T follicular helper cell (primary cell): ENCODE measurements around the gene NFU1.
"Not testable (repeated sequence)": the region's sequence is repeated elsewhere in the genome, so short reads cannot be mapped to it uniquely, and the experiment has no call there.

Experiments used
- DNase-seq: peaks from one replicate; pipeline ENCODE4 v3.0.0-alpha.2; 2020; ENCODE audit warnings: low read depth

Gene NFU1

DNA sequence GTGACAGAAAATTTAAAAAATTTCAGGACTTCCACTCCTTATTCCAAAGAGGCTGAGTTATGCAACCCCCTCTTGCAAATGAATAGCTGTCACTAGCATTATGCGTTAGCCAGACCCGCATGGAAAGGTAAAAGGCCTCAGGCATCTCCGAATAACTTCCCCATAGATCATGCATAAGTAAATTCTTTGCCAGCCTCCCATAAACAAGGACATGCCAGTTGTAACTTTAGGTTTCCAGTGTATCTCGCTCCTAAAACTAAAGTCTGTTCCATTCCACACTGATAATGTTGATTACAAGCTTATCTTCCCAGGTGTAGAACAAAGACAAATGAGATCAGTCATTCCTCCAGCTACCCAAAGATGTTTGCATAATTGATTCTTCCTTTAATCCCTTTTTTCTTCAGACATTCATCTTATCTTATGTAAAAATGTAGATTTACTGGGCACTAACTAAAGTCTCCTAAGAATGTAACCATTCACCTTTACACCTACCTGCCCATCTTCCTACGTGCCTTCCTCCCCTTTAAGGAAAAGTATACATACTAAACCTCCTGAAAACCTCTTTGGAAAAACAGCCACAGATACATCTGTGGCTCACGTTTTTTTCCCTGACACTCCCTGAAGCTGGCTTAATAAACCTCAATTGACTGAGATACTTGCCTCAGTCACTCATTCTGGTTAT, 13.6 kb upstream of the NFU1 start:
- no peak for DNase-seq

DNA sequence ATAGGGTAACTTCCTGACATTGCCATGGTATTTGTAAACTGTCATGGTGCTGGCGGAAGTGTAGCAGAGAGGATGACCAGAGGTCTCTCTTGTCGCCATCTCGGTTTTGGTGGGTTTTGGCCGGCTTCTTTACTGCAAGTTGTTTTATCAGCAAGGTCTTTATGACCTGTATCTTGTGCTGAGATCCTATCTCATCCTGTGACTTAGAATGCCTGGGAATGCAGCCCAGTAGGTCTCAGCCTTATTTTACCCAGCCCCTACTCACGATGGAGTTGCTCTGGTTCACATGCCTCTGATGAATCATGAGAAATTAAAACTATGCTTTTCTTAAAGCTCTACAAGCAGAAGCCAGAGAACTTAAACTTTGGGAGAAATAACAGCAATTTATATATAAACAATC, 12.7 kb upstream of the NFU1 start:
- DNase-seq, result no peak

- not testable (repeated sequence) for DNase-seq
Measured at GRCh38 chr2:69443673-69444072, 6.4 kb upstream of the NFU1 start.

GRCh38 chr2:69439499-69439898, 2.3 kb upstream of the NFU1 start:
- DNase-seq, result not testable (repeated sequence)

DNA sequence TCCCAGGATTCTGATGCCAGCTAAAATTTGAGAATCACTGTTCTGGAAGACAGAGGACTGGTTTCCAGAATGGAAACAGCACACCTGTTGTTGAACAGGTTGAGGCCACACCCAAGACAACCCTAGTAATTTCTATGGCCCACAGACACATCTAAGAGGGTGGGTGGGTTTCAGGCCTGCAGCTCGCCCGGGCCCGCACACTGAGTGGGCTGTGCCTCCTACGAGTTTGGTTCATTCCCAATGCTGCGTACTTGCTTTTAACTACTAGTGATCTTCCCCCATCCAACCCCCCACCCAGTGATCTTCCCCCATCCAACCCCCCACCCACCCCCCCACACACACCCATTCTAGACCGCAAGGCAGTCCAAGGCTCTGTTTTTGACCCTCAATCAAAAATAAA, 1.3 kb upstream of the NFU1 start:
- DNase-seq, result no peak

DNA sequence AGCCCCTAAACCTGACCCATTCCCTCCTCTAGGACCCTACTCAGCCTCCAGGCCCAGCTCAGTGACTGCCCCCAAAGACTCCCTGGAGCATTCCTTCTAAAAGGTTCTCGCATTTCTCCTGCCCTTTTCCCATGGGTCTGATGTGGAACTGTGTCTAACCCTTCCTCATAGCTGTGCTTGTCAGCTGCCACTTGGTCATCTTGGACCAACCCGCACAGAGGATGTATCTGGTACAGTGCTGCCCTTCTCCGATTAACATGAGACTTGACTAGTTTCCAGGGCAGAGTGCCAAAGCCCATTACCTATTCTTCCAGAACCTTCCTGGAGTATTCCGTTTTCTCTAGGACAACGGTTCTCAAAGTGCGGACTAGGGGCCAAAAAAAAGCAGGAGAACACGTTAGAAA, 518 bp upstream of the NFU1 start:
- DNase-seq, result no peak

GRCh38 chr2:69436596-69436937, 668 bp downstream of the NFU1 start:
- DNase-seq, result no peak

- DNase-seq, result no peak
Measured at GRCh38 chr2:69434753-69435152, 2.5 kb downstream of the NFU1 start.

DNA sequence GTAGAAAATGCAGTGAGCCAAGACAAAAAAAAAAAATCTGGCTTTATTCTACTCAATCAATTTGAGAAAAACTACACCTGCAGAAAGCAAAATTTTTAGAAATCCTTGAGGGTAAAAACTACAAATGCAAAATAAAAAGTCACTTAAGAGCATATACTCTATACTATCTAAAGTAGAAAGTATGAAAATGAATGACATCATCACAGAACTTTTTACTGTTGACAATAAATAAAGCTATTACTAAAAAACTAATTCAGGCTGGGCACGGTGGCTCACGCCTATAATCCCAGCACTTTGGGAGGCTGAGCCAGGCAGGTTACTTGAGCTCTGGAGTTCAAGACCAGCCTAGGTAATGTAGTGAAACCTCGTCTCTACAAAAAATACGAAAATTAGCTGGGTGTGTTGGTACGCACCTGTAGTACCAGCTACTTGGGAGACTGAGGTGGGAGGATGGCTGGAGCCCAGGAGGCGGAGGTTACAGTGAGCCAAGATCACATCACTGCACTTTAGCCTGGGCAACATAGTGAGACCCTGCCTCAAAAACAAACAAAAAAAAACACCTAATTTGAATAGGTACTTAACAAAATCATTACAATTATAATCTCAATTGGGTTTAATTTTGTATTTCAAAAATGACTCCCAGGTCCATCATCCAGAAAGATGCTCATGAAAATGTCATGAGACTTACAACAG, 7.6 kb downstream of the NFU1 start:
- no peak for DNase-seq

GRCh38 chr2:69428981-69429380, 8.3 kb downstream of the NFU1 start:
- no peak for DNase-seq

DNA sequence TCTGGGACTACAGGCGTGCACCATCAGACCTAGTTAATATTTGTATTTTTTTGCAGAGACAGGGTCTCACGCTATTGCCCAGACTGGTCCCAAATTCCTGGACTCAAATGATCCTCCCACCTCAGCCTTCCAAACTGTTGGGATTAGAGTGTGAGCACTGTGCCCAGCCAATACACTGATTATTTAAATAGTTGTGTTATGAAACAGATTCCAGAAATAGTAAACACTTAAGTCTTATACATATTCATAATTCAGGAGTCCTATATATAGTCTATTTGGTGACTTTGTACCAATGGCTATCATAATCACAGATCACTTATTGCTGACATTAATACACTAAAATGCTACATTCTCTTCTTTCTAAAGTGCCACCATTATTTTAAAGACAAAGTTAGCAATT, 12.8 kb downstream of the NFU1 start:
- DNase-seq, result no peak

DNA sequence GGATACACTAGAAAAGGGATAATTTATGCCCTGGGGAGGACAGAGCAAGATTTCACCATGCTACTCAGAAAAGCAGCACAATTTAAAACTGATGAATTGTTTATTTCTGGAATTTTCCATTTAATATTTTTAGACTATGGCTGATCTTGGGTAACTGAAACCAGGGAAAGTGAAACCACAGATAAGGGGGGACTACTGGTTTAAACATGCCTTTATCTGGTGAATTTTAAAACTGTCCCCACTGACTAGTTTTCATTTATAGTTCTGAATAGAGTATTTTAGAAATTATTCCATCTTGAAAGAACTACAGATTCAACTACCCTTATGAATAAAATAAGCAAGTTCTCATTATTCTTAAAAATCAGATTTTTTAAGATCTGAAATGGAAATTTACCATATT, 15.0 kb downstream of the NFU1 start:
- no peak for DNase-seq

DNA sequence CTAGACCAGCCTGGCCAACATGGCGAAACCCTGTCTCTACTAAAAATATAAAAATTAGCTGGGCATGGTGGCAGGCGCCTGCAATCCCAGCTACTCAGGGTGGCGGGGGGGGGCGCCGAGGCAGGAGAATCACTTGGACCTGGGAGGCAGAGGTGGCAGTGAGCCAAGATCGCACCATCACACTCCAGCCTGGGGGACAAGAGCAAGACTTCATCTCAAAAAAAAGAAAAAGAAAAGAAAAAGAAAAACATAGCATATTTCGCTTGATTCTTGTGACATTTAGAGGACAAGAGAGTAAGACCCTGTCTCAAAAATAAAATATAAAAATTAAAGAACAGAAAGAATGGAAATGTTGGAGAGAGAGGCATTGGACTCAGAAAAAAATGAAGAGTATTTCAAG, 18.1 kb downstream of the NFU1 start:
- not testable (repeated sequence) for DNase-seq

DNA sequence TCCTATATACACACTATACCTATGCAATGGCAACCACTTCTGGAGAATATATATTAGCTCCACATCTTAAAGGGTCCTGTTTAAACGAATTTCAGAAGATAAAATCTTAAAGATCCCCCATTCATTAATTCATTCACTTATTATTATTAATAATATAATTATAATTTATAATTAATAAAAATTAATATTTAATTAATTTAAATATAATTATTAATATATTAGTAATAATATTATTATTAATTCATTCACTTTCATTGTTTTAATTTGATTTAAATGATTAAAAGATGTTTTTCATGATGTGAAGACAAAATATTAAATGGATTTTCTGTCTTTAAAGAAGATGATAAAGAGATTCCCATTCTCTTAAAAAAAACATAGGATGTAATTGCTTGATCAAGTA, 21.1 kb downstream of the NFU1 start:
- no peak for DNase-seq

DNA sequence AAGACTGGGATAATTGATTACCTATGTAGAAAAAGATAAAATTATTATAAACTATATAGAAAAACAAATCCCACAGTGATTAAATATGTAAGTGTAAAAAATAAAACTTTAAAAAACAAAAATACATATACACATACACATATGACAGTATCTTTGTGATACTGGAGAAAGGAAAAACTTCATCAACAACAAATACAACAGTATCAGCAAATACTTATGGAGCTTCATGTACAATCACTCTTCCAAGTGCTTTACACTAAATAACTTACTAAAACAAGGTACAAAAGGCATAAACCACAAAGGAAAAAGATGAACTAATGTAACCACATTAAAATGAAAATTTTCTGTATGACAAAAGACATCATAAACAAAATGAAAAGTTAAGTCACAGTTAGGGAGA, 26.1 kb downstream of the NFU1 start:
- DNase-seq, result no peak

GRCh38 chr2:69405306-69405705, 31.9 kb downstream of the NFU1 start:
- no peak for DNase-seq

DNA sequence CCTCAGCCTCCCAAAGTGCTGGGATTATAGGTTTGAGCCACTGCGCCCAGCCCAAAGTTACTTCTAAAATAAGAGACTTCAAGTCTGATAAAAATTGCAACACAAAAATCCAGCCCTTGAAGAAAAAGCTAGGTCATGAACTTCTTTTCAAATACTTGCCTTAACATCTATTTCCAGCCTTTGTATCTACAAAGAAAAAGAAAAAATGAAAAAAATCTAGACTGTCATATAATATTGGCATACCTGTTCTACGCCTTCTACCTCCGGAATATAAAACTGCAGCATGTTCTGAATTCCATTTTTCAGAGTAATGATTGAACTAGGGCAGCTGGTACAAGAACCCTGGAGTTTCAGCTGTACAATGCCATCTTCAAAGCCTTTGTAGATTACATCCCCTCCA, 37.1 kb downstream of the NFU1 start:
- no peak for DNase-seq

DNA sequence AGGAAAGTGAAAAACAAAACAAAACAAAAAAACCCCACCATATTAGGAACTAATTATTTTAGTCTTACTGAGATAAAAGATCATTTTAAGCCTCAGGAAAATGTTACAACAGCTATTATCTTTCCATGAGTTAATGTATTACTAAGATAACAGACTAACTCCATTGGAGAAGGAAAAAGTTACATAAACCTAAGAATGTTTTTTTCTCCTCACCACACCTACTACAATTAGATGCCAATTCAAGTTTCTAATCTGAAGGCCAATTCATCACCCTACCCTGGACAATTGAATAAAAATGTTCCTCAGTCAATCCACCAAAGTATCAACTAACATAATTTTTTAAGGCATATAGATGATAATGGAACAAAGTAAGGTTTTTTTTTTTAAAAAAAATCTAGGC, 40.0 kb downstream of the NFU1 start:
- DNase-seq, result no peak

GRCh38 chr2:69395866-69396265, 41.4 kb downstream of the NFU1 start:
- DNase-seq, result no peak

- no peak for DNase-seq
Measured at GRCh38 chr2:69393963-69394362, 43.3 kb downstream of the NFU1 start.

DNA sequence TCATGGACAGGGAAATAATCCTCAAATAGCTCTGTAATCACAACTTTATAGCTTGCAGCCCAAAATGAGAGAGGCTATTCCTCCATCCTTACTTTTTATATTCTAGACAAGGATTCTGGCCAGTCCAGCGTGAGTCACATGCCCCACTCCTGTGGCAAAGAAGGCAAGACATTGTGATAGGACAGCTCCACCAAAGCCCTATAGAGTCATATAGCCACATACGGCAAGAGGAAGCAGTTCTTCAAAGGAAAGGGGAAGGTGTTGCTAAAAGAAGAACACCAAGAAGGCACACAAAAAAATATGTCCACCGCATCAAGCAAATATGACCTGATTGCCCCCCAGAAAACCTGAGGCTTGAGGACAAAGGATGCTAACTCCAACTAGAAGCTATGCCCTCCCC, 46.8 kb downstream of the NFU1 start:
- no peak for DNase-seq

DNA sequence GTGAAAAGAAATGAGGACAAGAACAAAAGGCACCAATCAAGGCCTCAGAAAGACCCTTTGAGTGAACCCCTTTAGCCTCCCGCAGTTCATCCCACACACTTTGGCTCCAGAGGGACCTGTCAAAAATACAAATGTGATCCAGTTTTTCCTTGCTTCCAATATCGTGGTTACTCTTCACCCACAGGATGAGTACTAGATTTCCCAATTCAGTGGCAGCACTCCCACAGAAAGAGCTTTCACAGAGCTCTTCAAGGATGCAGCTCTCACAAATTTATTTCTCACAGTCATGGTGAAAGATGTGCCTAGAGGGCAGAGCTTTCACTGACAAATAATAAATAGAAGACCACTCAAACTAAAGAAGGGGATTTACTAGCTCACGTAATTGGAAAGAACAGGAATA, 47.2 kb downstream of the NFU1 start:
- no peak for DNase-seq

DNA sequence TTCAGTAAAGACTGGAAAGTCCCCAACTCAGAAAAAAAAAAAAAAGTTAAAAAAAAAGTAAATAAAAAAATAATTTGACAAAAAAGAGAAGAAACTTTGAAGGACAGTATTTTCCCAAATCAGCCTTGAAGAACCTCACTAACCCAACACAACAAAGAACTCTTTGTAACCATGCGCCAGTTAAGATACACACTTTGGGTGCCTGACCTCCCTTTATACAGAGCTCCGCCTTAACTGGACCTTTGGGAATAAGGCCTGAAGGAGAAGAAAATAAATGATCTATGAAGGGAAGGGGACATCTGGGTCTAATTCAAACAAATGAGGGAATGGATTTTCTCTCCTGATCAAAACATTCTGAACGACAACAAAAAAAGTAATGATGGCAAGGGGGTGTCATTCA, 48.0 kb downstream of the NFU1 start:
- no peak for DNase-seq
